GM19240 (cell line): Measurements from ENCODE around the gene DPYD.

Experiments used
- DNase-seq: peaks from one replicate; pipeline ENCODE4 v3.0.0; 2011; ENCODE audit warnings: low spot score; ENCODE audit not compliant: insufficient read length

Gene DPYD

GRCh38 chr1:97159342-97159741, 761.5 kb downstream of the DPYD start:
- DNase-seq, result no peak

DNA sequence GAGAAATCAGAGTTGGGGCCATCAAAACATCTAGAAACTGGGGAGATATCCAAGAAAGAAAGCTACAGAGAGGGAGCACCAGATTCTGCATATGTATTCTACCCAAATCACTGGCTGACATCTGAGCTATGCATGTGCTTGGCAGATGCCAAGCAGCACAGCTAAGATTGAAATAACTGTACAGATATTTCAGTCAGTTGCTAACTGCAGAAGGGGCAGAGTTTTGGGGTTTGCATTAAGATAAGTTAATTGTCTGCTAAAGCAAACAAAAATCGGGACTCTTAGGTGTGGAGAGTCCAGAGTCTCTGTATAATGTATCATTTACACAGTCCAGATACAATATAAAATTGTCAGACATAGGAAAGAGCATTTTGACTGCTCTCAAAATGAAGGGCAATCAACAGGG, 762.1 kb downstream of the DPYD start:
- no peak for DNase-seq

DNA sequence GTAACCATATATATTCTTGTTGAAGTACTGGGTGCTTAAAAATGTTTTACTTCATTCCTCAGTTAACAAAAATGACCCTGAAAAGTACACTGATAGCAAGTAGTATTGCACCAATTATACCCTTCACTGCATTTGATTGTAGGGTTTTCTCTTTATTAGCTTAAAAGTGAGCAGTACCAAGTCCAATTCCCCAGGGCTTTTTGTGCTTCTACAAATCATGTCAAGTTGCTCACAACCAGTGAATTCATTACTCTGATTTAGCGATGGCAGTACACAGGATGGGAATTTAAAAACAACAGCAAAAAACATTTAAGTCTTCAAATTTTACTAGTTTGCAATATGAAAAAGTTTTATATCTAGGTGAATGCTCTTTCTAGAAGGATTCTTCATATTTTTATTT, 762.8 kb downstream of the DPYD start:
- no peak for DNase-seq

GRCh38 chr1:97151651-97152050, 769.2 kb downstream of the DPYD start:
- DNase-seq, result no peak

DNA sequence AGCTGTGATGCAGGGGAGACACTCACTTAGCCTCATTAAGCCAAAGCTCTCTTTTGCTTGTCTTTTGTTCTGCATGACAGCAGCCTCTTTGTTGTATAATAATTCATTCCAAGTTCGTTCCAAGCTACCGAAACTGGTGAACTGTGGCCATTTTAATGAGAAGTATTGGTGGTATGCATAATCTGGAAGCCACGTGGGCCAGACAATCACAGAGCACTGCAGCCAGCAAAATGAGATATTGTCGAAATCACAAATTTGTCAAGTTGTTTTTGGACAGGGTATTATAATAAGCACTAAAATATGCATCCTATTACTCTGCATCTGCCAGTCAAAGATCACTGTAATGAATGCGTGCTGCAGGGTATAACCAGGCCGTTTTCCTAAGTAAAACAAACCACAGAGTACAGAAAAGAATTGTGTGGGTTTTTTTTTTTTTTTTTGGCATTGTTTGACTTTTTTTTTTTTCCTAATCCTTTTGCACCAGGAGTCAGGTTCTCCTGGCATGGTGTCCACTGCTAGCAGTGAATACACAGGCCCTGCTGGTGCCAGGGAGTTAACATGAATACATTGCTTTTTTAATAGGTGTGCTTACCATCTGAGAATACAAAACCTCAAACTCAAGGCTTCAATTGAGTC, 775.4 kb downstream of the DPYD start:
- DNase-seq, result no peak

GRCh38 chr1:97144527-97144926, 776.3 kb downstream of the DPYD start:
- DNase-seq, result no peak

GRCh38 chr1:97143236-97143882, 777.5 kb downstream of the DPYD start:
- no peak for DNase-seq

GRCh38 chr1:97140611-97141010, 780.2 kb downstream of the DPYD start:
- DNase-seq, result no peak

DNA sequence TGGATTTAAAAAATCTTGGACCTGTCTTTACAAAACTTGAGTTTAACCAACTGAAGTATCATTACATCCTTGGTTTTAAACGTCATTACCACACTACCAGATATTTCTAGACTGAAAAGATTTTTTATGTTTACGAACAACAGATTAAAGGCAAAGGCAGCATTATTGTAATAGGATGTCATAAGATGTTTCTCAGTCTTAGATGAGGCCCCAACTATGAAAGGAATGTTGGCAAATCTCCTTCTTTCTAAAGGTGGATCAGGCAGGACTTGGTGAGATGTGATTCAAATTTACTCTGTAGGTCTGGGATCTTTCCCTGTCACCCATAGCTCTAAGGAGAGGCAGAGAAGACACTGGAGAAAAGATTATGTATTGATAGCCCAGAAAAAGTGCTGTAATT, 781.3 kb downstream of the DPYD start:
- DNase-seq, result no peak

GRCh38 chr1:97138515-97139032, 782.3 kb downstream of the DPYD start:
- DNase-seq, result no peak

DNA sequence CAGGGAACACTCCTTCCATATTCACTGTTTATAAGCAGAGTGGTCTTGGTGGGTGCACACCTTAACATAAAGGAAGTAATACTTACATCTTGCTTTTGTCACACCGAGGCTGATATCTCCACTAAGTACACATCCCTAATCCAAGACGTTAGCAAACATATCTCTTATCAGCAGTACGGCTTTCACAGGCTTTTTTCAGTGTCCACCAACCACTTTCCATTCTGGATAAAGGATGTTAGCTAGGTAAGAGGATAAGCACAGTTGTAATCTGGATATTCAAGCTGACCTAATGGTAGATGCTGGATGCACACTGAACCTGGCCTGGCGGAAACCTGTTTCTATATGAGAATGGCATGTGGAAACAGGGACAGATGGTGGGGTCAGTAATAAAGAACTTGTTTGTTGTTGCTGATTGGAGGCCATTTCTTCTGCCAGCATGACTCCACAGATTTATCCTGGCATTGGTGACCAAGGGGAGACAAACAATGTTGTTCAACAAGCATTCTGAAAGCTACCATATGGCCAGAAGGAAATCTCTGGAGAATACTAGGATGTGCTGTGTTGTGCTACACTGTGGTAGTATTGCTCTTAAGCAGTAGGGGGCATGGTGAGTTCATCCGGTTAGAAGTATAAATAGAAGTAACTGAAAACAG, 782.8 kb downstream of the DPYD start:
- DNase-seq, result no peak

DNA sequence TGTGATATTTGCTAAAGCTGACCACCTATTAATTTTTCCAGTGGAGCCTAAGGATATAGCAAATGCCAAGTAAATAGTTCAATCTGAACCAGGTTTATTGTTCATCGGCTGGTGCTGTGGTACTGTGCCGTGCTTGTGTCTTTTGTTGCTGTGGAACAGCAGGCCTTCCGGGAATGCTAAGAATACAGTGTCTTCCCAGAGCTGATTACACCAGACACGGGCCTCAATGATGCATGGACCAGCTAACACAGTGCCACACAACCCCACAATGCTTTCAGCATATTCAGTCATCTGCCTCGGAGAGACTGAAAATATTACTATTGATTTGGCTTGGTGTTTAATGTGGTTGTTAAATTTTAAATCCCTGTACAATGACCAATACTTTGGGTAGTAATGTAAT, 783.8 kb downstream of the DPYD start:
- no peak for DNase-seq

DNA sequence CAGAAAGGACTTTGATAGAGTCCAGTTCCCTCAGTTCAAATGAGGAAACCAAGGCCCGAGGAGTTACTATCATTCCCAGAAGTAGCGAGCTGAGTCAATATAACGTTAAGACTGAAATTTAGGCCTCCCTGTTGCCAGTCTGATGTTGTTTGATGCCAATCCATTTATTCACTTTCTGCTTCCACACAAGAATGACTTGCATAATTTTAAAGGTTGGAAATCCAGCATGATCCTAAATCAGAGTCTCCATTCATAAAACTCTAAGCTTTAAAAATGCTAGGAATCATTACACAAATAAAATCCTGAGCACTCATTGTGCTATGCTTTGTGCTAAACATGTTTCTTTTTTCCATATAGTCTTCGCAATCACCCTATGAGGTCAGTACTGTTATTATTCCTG, 784.9 kb downstream of the DPYD start:
- no peak for DNase-seq

DNA sequence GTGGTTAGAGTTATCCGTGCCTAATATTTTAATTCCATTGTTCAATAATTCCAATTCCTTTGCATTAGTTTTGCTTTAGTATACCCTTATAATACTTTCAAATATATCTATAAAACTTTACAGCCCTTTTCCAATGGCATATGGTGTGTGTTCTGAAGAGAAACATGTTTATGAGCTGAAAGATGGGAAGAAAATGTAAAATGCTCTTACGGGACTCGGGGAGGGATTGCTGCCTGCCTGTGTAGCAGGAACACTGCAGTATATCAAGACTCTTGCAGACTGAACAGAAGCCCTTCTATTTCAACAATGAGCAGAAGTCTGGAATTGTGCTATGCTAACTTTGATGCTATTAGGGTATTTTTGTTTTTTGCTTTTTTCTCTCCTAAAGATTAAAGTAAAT, 792.4 kb downstream of the DPYD start:
- DNase-seq, result no peak

GRCh38 chr1:97123717-97124431, 797.0 kb downstream of the DPYD start:
- DNase-seq, result no peak

- DNase-seq, result no peak
These were observed 800.0 kb downstream of the DPYD start for GRCh38 chr1:97120806-97121205.

- DNase-seq, result no peak
These were observed 801.3 kb downstream of the DPYD start for GRCh38 chr1:97119260-97120158.

GRCh38 chr1:97114842-97115241, 806.0 kb downstream of the DPYD start:
- no peak for DNase-seq

DNA sequence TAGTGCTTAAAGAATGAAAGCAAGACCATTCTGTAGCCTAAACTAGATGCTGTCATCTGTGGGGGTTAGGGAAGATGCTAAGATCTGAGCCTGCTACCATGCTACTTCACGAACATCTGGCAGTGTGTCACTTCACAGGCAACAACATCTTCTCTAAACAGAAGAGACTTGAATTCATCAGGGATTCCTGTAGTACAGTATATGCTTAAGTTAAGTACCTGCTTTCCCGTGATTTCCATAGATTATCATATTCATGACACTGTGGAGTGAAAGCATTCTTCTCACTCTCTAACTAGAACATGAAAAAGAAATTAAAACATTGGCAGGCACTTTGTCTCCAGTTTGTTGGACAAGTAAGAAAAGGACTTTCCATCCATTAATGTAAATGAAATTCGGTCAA, 808.4 kb downstream of the DPYD start:
- no peak for DNase-seq

DNA sequence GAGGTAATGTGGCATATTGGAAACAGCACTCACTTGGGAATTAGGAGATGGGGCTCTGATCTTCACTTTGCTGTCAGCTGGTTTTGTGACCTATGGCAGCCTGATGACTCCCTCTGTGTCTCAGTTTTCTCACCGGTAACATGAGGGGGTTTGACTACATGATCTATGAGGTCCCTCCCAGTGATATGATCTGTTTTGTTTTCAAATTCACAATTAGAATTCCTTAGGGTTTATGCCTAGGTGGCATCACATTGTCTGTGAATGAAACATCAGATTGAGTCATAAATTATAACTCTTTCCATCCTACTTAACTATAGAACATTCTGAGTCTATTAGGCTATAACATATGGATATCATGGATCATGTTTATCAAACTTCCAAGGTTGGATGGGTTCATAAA, 812.7 kb downstream of the DPYD start:
- DNase-seq, result no peak

DNA sequence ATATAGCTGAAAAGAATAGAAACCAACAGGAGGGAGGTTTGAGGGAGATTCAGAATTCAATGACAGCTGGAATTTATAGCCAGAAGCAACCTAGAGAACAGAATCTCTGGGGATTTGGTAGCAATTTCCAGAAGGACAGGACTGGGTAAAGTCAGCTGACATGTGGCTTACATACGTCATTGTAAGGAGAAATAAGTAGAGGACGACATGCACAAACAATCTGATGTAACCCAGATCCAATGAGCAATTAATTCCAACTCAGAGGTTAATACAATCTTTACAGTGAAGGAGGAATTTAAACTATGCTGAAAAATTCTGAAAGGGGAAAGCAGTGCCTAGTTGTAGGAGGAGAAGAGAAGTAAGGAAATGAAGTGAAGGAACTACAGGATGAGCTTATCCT, 815.3 kb downstream of the DPYD start:
- DNase-seq, result no peak
